NCI-H82 treated with DMSO at 0.1 percent for 48 hours (cell line): Measurements from ENCODE around the gene TMEM131.

Experiments
- DNase-seq: peaks from one replicate; lab custom pipeline; 2025; ENCODE audit not compliant: unreplicated experiment; lab: John Stamatoyannopoulos, UW

Gene TMEM131

DNA sequence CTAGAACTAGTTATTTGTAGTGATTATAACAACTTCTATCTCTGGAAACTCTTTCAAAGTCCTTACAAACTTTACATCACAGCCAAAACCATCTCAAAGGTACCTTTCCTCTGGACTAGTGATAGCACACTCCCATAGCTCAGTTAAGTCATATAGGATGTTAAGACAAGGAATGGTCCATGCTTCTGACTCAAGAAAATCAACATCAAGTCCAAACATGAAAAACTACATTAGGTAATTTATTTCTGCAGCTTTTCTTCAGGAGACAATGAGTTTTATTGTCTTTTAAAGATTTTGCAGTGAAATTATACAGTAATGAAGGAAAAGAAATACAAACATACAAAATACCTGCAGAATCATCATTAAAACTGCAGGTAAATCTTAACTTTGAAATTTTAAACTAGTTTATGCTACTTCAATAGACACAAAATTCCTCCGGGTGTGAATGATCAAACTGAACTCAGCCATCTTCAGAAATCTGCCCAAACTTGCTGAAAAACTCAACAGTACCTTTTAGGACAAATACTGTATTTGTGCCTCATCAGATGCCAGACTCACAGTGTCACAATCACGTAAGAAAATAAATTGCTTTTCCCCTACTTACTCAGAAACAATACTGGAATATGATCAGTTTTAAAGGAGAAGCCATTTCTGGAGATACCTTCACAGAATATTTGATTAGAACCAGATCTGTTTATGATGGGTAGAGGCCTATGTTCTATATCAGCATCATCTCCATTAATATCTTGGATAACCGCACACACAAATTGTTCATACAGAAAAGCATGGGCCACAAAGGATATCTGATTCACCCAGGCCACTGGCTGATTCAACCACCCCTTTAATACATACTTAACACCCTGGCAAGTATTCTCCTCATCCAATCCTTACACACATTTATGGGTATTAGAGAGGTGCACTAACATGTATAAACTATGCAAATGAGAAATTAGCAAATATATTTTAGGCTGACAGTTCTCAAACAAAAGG is 2.6 kb downstream of the TMEM131 start:
- no peak for DNase-seq

DNA sequence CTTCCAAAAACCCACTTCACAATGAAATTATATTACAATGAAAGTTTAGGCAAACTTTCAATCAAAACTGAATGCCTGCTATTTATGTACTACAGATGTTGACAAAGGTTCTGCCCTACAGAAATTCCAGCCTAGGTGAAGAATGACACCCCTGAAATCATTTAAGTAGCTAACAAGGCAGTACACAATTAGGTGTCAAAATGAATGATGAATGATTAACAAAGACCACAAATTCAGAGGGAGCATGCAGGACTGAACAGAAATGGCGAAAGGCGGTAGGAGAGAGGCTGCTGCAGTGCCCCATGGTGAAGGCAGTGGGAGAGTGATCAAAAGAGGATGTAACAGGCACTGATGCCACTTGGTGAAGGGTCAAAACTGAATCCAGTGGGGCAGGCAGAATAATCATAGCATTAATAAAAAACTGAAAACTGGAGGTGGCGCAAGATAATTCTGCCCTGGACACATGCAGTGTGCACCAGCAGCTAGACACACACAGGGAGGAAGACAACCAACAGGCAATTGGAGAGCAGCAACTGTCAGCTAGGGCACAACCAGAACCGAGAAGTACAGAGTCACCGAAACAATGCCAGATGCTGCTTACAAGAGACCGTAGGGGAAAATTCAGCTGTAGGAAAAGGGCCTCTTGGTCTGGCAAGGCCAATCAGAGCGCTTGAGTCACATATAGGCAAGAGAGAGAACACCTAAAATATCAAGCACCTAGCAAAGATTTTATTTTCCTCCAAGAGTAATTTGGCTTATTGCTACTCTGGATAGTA is 4.5 kb downstream of the TMEM131 start:
- no peak for DNase-seq

GRCh38 chr2:97988722-97989121 is 7.0 kb downstream of the TMEM131 start:
- no peak for DNase-seq

DNA sequence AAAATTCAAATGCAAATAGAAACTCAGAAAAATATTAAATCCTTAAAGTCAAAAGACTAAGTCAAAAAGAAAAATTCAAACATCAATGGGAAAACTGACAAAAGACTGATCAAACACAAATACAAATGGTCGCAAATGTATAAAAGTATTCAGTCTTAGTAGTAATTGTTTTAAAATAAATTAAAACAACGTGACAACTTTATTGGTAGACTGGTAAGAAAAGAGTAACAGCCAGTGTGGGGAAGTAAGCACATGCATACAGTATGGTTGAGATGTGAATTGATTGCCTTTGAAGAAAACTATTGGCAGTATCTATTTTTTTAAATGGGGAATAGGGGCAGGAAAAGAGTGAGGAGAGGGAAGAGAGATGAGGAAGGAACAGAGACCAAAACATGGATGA is 9.8 kb downstream of the TMEM131 start:
- no peak for DNase-seq

GRCh38 chr2:97983698-97984097 is 12.1 kb downstream of the TMEM131 start:
- no peak for DNase-seq

GRCh38 chr2:97983134-97983533 is 12.6 kb downstream of the TMEM131 start:
- DNase-seq: no peak

- DNase-seq: peak; percentile 14
These were observed 13.1 kb downstream of the TMEM131 start for GRCh38 chr2:97982621-97983020.

- no peak for DNase-seq
These were observed 13.8 kb downstream of the TMEM131 start for GRCh38 chr2:97981961-97982360.

- DNase-seq: no peak
These were observed 15.8 kb downstream of the TMEM131 start for GRCh38 chr2:97979904-97980303.

- DNase-seq: no peak
These were observed 21.3 kb downstream of the TMEM131 start for GRCh38 chr2:97974471-97974870.

DNA sequence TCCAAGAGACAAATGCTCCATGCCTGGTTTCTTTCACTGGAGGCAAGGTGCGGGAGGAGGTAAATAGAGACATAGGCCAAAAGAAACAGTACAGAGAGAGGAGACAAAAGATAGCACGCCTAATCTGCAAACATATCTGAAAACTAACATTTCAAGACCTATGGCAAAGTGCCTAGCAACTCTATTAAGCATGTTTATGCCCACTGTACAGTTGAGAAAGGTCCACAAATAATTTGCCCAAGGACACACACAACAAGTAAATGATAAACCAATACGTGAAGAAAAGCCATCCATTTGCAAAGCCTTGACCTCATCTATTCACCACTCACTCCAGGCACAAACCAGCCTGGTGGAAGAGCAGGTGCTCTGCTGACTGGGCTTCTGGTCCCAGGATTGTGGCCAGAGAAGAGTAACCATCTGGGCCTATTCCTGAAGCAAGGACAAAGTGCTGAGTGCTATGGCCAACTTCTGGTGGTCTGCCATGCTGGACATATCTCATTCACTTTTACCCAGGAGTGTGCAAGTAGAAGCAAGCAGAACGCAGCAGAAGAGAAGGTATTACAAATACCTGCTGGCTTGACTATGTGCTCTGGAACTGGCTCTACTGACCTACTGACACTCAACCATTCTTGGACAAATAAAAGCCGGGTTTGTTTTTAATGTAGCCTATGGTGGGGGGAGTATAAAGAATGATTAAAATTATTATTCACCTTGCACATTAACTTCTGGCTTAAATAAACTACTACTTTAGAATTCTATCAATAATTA is 25.3 kb downstream of the TMEM131 start:
- no peak for DNase-seq

- DNase-seq: no peak
These were observed 26.4 kb downstream of the TMEM131 start for GRCh38 chr2:97969081-97970067.

- DNase-seq: no peak
These were observed 27.7 kb downstream of the TMEM131 start for GRCh38 chr2:97967931-97968627.

DNA sequence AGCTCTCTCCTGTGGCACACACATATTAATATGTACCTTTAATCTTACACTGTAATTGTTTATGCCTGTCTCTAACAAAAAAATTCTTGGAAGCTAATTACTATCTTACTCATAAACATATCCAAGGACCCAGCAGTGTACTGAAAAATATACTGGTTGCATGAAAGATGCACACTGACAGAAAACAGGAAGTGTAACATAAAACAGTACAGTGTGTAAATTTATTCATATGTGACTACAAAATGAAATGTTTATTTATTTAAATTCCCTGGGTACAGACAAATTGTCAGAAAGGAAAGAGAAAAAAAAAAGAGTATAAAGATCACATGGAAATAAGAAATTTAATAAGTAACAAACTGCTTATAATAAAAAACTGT is 28.5 kb downstream of the TMEM131 start:
- DNase-seq: no peak

GRCh38 chr2:97966545-97967215 is 29.1 kb downstream of the TMEM131 start:
- DNase-seq: no peak

DNA sequence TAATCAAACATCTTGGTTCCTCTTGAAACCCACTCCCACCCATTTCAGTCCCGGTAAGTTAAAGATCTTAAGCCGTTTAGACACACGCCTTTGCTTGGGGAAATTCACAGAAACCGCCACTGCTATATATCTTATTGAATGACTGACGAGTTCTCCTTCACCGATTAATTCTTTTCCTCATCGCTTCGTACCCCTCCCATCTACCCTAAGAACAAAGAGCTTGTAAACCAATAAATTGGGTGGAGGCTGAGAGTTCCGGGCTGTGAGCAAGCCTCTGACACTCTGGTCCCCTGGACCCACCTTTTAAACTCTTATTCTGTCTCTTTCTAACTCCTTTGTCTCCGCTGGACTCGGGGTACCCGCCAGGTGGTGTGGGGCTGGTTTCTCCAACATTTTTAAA is 30.6 kb downstream of the TMEM131 start:
- no peak for DNase-seq

DNA sequence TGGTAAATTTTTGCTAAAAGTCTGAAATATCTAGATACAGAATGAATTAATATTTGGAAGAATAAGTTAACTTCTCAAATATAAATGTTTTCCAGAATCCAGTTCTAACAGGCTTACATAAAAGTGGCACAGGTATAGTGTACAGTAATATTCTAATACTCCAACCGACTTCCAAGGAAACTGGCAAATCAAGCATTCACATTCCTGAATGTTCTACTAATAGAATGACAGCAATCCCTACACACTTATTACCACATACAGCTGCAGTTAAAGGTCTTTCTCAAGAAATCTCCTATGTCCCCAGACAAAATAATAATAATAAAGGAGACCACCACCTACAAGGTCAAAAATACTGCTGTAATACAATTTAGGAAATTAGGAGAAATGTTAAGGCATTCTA is 31.9 kb downstream of the TMEM131 start:
- DNase-seq: no peak

DNA sequence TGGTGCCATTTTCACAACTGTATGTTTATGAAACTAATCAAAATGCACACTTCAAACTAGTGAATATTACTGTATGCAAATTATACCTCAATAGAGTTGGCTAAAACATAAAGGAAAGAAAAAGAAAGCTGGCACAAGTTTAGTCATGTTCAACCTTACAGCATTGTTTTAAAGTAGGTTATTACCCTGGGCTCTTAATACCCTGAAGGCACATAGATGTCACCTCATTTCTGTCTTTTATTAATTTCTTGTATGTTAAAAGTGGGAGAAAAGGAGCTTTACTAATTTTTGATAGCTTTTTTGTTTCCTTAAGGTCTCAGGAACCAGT is 32.7 kb downstream of the TMEM131 start:
- no peak for DNase-seq

DNA sequence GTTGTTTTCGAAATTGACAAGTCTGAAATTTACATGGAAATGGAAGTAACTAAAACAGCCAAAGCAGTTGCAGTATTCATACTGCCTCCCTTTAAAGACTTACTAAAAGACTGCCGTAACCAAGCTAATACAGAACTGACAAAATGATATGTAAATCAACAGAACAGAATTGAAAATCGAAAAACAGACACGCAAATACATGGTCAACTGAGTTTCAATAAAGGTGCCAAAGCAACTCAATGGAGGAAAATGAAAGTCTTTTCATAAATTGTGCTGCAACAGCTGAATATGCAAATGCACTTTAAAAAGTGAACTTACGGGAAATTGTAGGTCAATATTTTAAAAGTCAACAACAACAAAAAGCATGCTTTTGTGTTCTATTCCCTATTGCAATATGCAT is 34.2 kb downstream of the TMEM131 start:
- no peak for DNase-seq
